GM12878 (cell line): ENCODE measurements around the gene IL20RA. TPM values are rescaled to one million over a fixed set of nuclear protein-coding genes. Genes with fewer than 3 reads are reported as not detected.

Experiments
- ATAC-seq: fragments of 200-7000 bp; cut with Tn5 transposase; 3 replicates; pipeline ENCODE4 v1.9.1; 2020; ENCODE audit warnings: mild to moderate bottlenecking, moderate library complexity
- BruUV-seq: library from RNA; stranded (reverse); fragments of 400-500 nt; replicated peaks from 2 replicates; lab custom pipeline; 2021; lab: Mats Ljungman, UMichigan
- CTCF ChIA-PET: fragments of 300-600 bp; sonication (Branson Sonifier 250); formaldehyde crosslinking; extraction: SDS; loops from one replicate; lab custom pipeline; 2021; ENCODE audit warnings: inconsistent platforms; lab: Yijun Ruan, JAX
- POLR2A ChIA-PET: fragments of 350-600 bp; formaldehyde crosslinking; extraction: SDS; loops from one replicate; lab custom pipeline; 2021; ENCODE audit warnings: inconsistent platforms; lab: Charles Lee
- RAD21 ChIA-PET: fragments of 300-600 bp; sonication (Branson Sonifier 250); formaldehyde crosslinking; loops from one replicate; lab custom pipeline; 2023; ENCODE audit warnings: antibody characterized with exemption; ENCODE audit not compliant: unreplicated experiment; lab: Charles Lee
- SMC1A ChIA-PET: fragments of 300-600 bp; sonication (Branson Sonifier 250); formaldehyde crosslinking; loops from one replicate; lab custom pipeline; 2023; ENCODE audit not compliant: unreplicated experiment, uncharacterized antibody; lab: Charles Lee
- DNase-seq: peaks from one replicate; pipeline ENCODE4 v3.0.0-alpha.2; 2011; ENCODE audit warnings: low read depth, low spot score
- FAIRE-seq: peaks from 3 replicates; lab custom pipeline; 2011; peaks lifted over from hg19 to GRCh38; lab: Jason Lieb, UNC
- H2AFZ ChIP-seq: 2 replicates; pipeline ENCODE4 v1.6.0; 2011; ENCODE audit warnings: low read depth, low read length, control low read depth; ENCODE audit not compliant: control insufficient read depth
- H3K27ac ChIP-seq: 2 replicates; pipeline ENCODE4 v1.5.1; 2011; ENCODE audit warnings: control low read depth; ENCODE audit not compliant: control insufficient read depth, insufficient read depth
- H3K27me3 ChIP-seq, 2 experiments: replicated peaks in 1 of 2; 2 replicates each; pipeline versions ENCODE4 v1.6.0 to v1.6.1; 2011; ENCODE audit warnings: low read length in 1 of 2; ENCODE audit not compliant: control insufficient read depth in 2 of 2, insufficient read depth in 2 of 2
- H3K36me3 ChIP-seq, 2 experiments: 2 replicates each; pipeline ENCODE4 v1.5.1; 2011; ENCODE audit warnings: low read length in 1 of 2; ENCODE audit not compliant: control insufficient read depth in 2 of 2, insufficient read depth in 2 of 2
- H3K4me1 ChIP-seq: 2 replicates; pipeline ENCODE4 v1.6.1; 2011; ENCODE audit warnings: mild to moderate bottlenecking, low read length, moderate library complexity, mixed read lengths; ENCODE audit not compliant: control insufficient read depth, insufficient read depth
- H3K4me2 ChIP-seq: 2 replicates; pipeline ENCODE4 v1.6.0; 2011; ENCODE audit warnings: control low read depth; ENCODE audit not compliant: control insufficient read depth, insufficient read depth
- H3K4me3 ChIP-seq: fragments of 200-600 bp; sonication (generic); 2 replicates; pipeline ENCODE4 v1.5.1; 2016
- H3K79me2 ChIP-seq: 2 replicates; pipeline ENCODE4 v1.6.0; 2011; ENCODE audit warnings: low read length; ENCODE audit not compliant: control insufficient read depth, insufficient read depth
- H3K9ac ChIP-seq: 2 replicates; pipeline ENCODE4 v1.8.0; 2011; ENCODE audit warnings: low read length, control low read depth, mixed read lengths; ENCODE audit not compliant: control insufficient read depth, insufficient read depth
- H3K9me3 ChIP-seq: replicated peaks from 3 replicates; pipeline ENCODE4 v1.5.1; 2011; ENCODE audit warnings: mild to moderate bottlenecking, low read length; ENCODE audit not compliant: control insufficient read depth, insufficient read depth
- H4K20me1 ChIP-seq: 2 replicates; pipeline ENCODE4 v1.6.0; 2011; ENCODE audit not compliant: control insufficient read depth, insufficient read depth
- ATF3 ChIP-seq: IDR thresholded peaks from 2 replicates; pipeline ENCODE4 v1.6.1; 2011; ENCODE audit warnings: low read depth, mild to moderate bottlenecking, low read length, moderate library complexity, borderline replicate concordance; ENCODE audit errors: extremely low read depth
- ETV6 ChIP-seq, 2 experiments: fragments of 450-650 bp in 1 of 2; IDR thresholded peaks in 1 of 2; conservative IDR thresholded peaks in 1 of 2; 2 replicates each; pipeline ENCODE4 v1.6.1; 2014; ENCODE audit warnings: antibody characterized with exemption in 1 of 2, borderline replicate concordance in 1 of 2, low read depth in 1 of 2, mild to moderate bottlenecking in 1 of 2, moderate library complexity in 1 of 2
- IKZF1 ChIP-seq: fragments of 450-650 bp; conservative IDR thresholded peaks from 2 replicates; pipeline ENCODE4 v1.6.1; 2017; ENCODE audit warnings: antibody characterized with exemption, mild to moderate bottlenecking
- JUND ChIP-seq: IDR thresholded peaks from 2 replicates; pipeline ENCODE4 v1.6.1; 2012; ENCODE audit warnings: low read depth, mild to moderate bottlenecking, low read length, improper control_type of control experiment, moderate library complexity
- YY1 ChIP-seq: IDR thresholded peaks from 2 replicates; pipeline ENCODE4 v1.6.1; 2011; ENCODE audit warnings: low read depth, mild to moderate bottlenecking, low read length
- ZNF24 ChIP-seq: fragments of 450-650 bp; IDR thresholded peaks from 2 replicates; pipeline ENCODE4 v1.6.1; 2017; ENCODE audit warnings: antibody characterized with exemption, mild to moderate bottlenecking
- ZSCAN29 ChIP-seq: fragments of 450-650 bp; IDR thresholded peaks from 2 replicates; pipeline ENCODE4 v1.6.1; 2017; ENCODE audit warnings: mild to moderate bottlenecking, moderate library complexity
- WGBS: methylation state at CpG from one replicate; pipeline ENCODE4 v1.1.6; 2016; ENCODE audit warnings: low lambda C conversion rate; ENCODE audit not compliant: insufficient replicate concordance, insufficient coverage; ENCODE audit errors: missing lambda C conversion rate; 5-methylcytosine and 5-hydroxymethylcytosine counted together
- in situ Hi-C: fragments of 300-500 bp; cut with MboI; formaldehyde crosslinking; loops from 9 replicates; pipeline ENCODE4 v1.14.3; 2018; ENCODE audit warnings: mixed read lengths
- intact Hi-C: fragments of 100-400 bp; cut with micrococcal nuclease; formaldehyde crosslinking; loops from one replicate; pipeline ENCODE4 v1.14.2; 2022; ENCODE audit not compliant: unreplicated experiment
- polyA plus RNA-seq, 11 experiments: library from polyadenylated mRNA; depleted of rRNA in 4 of 11; unstranded in 6 of 11; stranded (reverse) in 5 of 11; fragments of >200 nt; fragmentation: Nextera tagmentation in 4 of 11; fragmentation: Illumina TruSeq in 1 of 11; extraction: Ambion mirVana in 4 of 11; extraction: Trizol in 1 of 11; gene quantifications; 1 replicate in 1 of 11; 2 replicates in 10 of 11; pipeline versions ENCODE4 v1.2.1 to v1.2.3, GENCODE V29; 2011 to 2016; ENCODE audit warnings: inconsistent platforms in 2 of 11, missing spikeins in 2 of 11, low read depth in 1 of 11
- total RNA-seq, 4 experiments: library from RNA; depleted of rRNA in 3 of 4; stranded (reverse); fragments of >200 nt in 3 of 4; fragmentation: Illumina TruSeq in 1 of 4; extraction: Trizol in 1 of 4; gene quantifications; 2 replicates each; pipeline versions ENCODE4 v1.2.1 to v1.2.3, GENCODE V29; 2013 to 2021

The IL20RA gene
- total and polyA plus RNA-seq, 10 of the 15 experiments (the other 5 are each of a cell fraction or from before 2014, with no cell fraction given): 0.02 to 0.16 (median 0.09) TPM; not detected in 3

GRCh38 chr6:137080711-137081110, 35.9 kb upstream of the IL20RA start:
- FAIRE-seq (no peak), DNase-seq (no peak)
- no peak overlapping the region for H2AFZ ChIP-seq
- RAD21 ChIA-PET: interaction anchor here (0.8 to 9.3 kb wide), 2 partner anchors 15 to 85 kb away, joined by 4 to 80 read pairs; no protein-coding TSS in a partner anchor
- 77% methylated on average over 4 of the region's 4 CpGs for WGBS
- no peak overlapping the region for H3K4me3 ChIP-seq
- intact Hi-C loops: no loop called here
- no peaks in the 10 kb centered on the region for H3K79me2 ChIP-seq
- H3K4me1 ChIP-seq: peaks cover 18% of the 10 kb centered on the region
- H3K4me2 ChIP-seq: no peak overlapping the region
- TF ChIP-seq ETV6 (conservative IDR thresholded peaks at IDR 0.05 in 1 of 2, IDR thresholded peaks at IDR 0.05 in 1 of 2; ENCODE audit: borderline replicate concordance in 1 of 2, low read depth in 1 of 2) (no peak), JUND (no peak), ZNF24 (no peak), YY1 (no peak), ZSCAN29 (no peak), ATF3 (no peak), IKZF1 (no peak)
- TF ChIP-seq, all 136 proteins: peak for 0
- ChIA-PET SMC1A (interaction anchor here (0.9 to 10.2 kb wide), 4 partner anchors 15 to 234 kb away, joined by 3 to 110 read pairs (median 4); no protein-coding TSS in a partner anchor), CTCF (interaction anchor here (0.7 to 8.4 kb wide), 6 partner anchors 8 to 924 kb away, joined by 3 to 71 read pairs (median 4); no protein-coding TSS in a partner anchor), POLR2A (no interaction called here)
- in situ Hi-C loops: loop anchor here (5.0 kb wide), 1 partner anchor 337 kb away; no protein-coding TSS in a partner anchor
- no TSS peak for BruUV-seq
- H3K9me3 ChIP-seq: no peaks in the 10 kb centered on the region
- no peaks in the 10 kb centered on the region for H4K20me1 ChIP-seq
- no peak overlapping the region for H3K9ac ChIP-seq
- H3K36me3 ChIP-seq: no peaks in the 10 kb centered on the region
- ATAC-seq: no peak
- no peak overlapping the region for H3K27ac ChIP-seq
- no peaks in the 10 kb centered on the region for H3K27me3 ChIP-seq
